ENCODE measurements around the gene PRKN.

The PRKN gene

GRCh38 chr6:161308075-161308655 is 1419.4 kb downstream of the PRKN start:
- TF ChIP-seq CTCF (IDR thresholded peaks at IDR 0.05; ENCODE audit: extremely low read depth, insufficient read depth, missing control alignments), result no peak
- no peak for DNase-seq (ENCODE audit: low spot score)
- in situ Hi-C loops (cut with MboI; ENCODE audit: low pct_unique_long_range_greater_than_20kb, low sequenced_read_pairs, unreplicated experiment), result no loop called here

- in situ Hi-C loops (cut with MboI; ENCODE audit: low pct_unique_long_range_greater_than_20kb, low sequenced_read_pairs, unreplicated experiment), result no loop called here
- no peak for TF ChIP-seq CTCF (IDR thresholded peaks at IDR 0.05; ENCODE audit: extremely low read depth, insufficient read depth, missing control alignments)
- no peak for DNase-seq (ENCODE audit: low spot score)
Measured at GRCh38 chr6:161305860-161306259, 1421.7 kb downstream of the PRKN start.

- in situ Hi-C loops (cut with MboI; ENCODE audit: low pct_unique_long_range_greater_than_20kb, low sequenced_read_pairs, unreplicated experiment), result no loop called here
- DNase-seq (ENCODE audit: low spot score), result no peak
- no peak for TF ChIP-seq CTCF (IDR thresholded peaks at IDR 0.05; ENCODE audit: extremely low read depth, insufficient read depth, missing control alignments)
Measured at GRCh38 chr6:161303628-161304340, 1423.8 kb downstream of the PRKN start.

- TF ChIP-seq CTCF (IDR thresholded peaks at IDR 0.05; ENCODE audit: extremely low read depth, insufficient read depth, missing control alignments), result no peak
- in situ Hi-C loops (cut with MboI; ENCODE audit: low pct_unique_long_range_greater_than_20kb, low sequenced_read_pairs, unreplicated experiment), result no loop called here
- DNase-seq (ENCODE audit: low spot score), result no peak
Measured at GRCh38 chr6:161302949-161303348, 1424.6 kb downstream of the PRKN start.

- DNase-seq (ENCODE audit: low spot score), result no peak
- in situ Hi-C loops (cut with MboI; ENCODE audit: low pct_unique_long_range_greater_than_20kb, low sequenced_read_pairs, unreplicated experiment), result no loop called here
- TF ChIP-seq CTCF (IDR thresholded peaks at IDR 0.05; ENCODE audit: extremely low read depth, insufficient read depth, missing control alignments), result no peak
Measured at GRCh38 chr6:161301338-161301737, 1426.2 kb downstream of the PRKN start.

- no peak for DNase-seq (ENCODE audit: low spot score)
- in situ Hi-C loops (cut with MboI; ENCODE audit: low pct_unique_long_range_greater_than_20kb, low sequenced_read_pairs, unreplicated experiment), result no loop called here
- no peak for TF ChIP-seq CTCF (IDR thresholded peaks at IDR 0.05; ENCODE audit: extremely low read depth, insufficient read depth, missing control alignments)
Measured at GRCh38 chr6:161300823-161301222, 1426.7 kb downstream of the PRKN start.
